IgD-negative memory B cell (primary cell): ENCODE data around the gene ALPL. TPM values are rescaled to one million over a fixed set of nuclear protein-coding genes. Genes with fewer than 3 reads are reported as not detected.

Experiments used
- H3K27ac Mint-ChIP-seq, 3 donors: one replicate each; pipeline ENCODE4 v1.8.0; 2020 to 2022; ENCODE audit warnings: mild to moderate bottlenecking in 3 of 3, mixed read lengths in 3 of 3, moderate library complexity in 1 of 3
- H3K27me3 Mint-ChIP-seq: one replicate; pipeline ENCODE4 v1.8.0; 2021; ENCODE audit warnings: mixed read lengths
- H3K36me3 Mint-ChIP-seq: one replicate; pipeline ENCODE4 v1.8.0; 2020; ENCODE audit warnings: mild to moderate bottlenecking, mixed read lengths
- H3K4me1 Mint-ChIP-seq, 3 donors: one replicate each; pipeline ENCODE4 v1.8.0; 2020 to 2022; ENCODE audit warnings: mixed read lengths in 3 of 3, mild to moderate bottlenecking in 1 of 3
- H3K4me3 Mint-ChIP-seq, 4 donors: one replicate each; pipeline ENCODE4 v1.8.0; 2020 to 2022; ENCODE audit warnings: mild to moderate bottlenecking in 4 of 4, mixed read lengths in 4 of 4, moderate library complexity in 3 of 4
- H3K9me3 Mint-ChIP-seq, 3 donors: one replicate each; pipeline ENCODE4 v1.8.0; 2020 to 2021; ENCODE audit warnings: mixed read lengths in 3 of 3, mild to moderate bottlenecking in 1 of 3
- polyA plus RNA-seq: library from polyadenylated mRNA; unstranded; fragments of 300-500 nt; fragmentation: Illumina TruSeq; gene quantifications from one replicate; pipeline ENCODE4 v1.2.3, GENCODE V29; 2021

The ALPL gene
- polyA plus RNA-seq, 1 donor from 2014 or later, result 1.4 TPM

DNA sequence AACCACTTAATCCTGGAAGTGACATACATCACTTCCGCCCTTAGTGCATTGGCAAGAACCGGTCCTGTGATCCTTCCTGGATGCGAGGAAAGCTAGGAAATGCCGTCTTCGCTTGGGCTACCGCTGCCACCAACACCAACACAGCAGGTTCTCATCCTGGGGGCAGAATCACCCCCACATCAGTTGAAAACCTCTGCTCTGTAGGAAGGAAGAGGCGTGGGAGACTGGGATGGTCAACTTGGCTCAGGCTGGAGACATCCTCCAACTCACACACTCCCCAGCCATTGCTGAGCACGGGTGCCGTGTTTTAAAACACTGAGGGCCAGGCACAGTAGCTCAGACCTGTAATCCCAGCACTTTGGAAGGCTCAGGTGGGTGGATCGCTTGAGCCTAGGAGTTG lies 74.9 kb downstream of the ALPL start:
- Mint-ChIP-seq H3K4me1 (peaks cover 0 to 2% (median 0%) of the 10 kb centered on the region in 3 donors), H3K4me3 (no peak overlapping the region), H3K36me3 (no peaks in the 10 kb centered on the region), H3K27ac (no peak overlapping the region), H3K9me3 (no peaks in the 10 kb centered on the region), H3K27me3 (peaks cover 15% of the 10 kb centered on the region)

DNA sequence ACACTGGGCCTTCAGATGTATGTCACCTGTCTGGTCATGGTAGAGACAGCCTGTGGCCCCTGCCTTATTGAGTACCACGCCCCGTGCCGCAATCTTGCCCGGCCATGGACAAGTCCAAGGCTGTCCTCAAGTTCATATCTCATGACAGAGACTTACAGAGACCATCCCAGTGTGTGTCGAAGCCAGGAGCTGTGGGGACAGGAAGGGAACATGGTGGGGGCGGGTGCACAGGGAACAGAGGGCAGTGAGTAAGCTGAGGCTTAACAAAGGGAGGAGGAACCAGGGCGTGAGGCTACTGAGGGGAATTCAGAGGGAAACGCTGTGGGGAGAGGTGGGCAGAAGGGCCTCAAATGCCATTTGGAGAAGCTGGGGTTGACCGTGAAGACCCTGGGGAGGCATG lies 75.8 kb downstream of the ALPL start:
- peaks cover 19% of the 10 kb centered on the region for H3K27me3 Mint-ChIP-seq
- no peak overlapping the region for H3K4me3 Mint-ChIP-seq
- no peaks in the 10 kb centered on the region for H3K36me3 Mint-ChIP-seq
- H3K4me1 Mint-ChIP-seq, result peaks cover 0 to 2% (median 0%) of the 10 kb centered on the region in 3 donors
- peak overlapping the region in 1 of 3 donors; percentile 50 for H3K27ac Mint-ChIP-seq
- no peaks in the 10 kb centered on the region for H3K9me3 Mint-ChIP-seq

DNA sequence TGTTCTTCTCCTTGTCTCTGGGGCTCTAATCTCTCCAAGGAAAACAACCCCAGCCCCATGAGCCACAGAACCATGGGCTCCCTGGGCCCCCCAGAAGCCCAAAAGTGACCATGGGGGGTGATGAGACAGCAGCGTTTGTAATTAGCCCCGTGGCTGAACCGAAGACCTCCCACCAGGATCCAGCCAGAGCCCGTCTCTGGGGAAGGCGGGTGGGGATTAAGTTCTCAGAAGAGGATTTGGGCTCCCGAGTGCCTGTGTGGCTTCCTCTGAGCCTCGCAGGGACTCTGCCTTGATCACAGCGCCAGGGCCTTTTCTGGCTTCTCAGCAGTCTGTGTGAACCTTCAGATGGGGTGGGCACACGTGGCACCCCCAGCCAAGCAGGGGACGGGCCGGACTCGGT lies 77.0 kb downstream of the ALPL start:
- H3K27me3 Mint-ChIP-seq, result peaks cover 19% of the 10 kb centered on the region
- no peak overlapping the region for H3K27ac Mint-ChIP-seq
- H3K9me3 Mint-ChIP-seq, result no peaks in the 10 kb centered on the region
- H3K4me3 Mint-ChIP-seq, result no peak overlapping the region
- peaks cover 0 to 2% (median 0%) of the 10 kb centered on the region in 3 donors for H3K4me1 Mint-ChIP-seq
- no peaks in the 10 kb centered on the region for H3K36me3 Mint-ChIP-seq

DNA sequence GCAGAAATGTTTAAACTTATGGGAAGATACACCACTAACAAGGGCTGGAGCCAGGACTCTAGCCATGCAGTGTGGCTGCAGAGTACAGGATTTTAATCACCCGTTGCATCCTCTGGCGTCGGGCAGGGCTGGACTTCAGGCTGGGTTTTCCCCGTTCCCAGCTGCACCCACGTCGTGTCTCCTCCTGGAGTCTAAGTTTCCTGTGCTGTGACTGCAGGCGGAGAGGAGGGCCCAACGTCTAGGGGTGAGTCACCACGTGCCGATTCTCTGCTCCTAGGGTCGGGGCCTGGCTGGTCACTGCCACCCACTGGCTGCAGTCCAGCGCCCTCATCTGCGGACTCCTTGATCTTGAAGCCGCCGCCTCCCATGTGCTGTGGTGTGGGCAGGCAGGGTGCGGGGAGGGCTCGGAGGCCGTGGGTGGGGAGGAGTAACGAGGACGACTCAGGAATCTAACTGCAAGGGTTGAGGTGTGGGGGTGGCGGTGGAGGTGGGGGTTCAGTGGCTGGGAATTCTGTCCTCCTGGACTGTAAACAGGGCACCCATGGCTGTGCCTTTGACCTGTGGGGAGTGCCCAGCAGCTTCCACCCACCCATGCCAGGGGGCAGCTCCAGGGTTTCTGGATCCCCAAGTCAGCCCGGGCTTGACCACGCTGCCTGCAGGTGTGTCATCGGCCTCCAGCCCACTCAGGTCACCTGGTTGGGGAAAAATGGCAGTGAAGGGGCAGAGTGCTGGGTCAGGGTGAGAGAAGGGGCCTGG lies 77.8 kb downstream of the ALPL start:
- no peak overlapping the region for H3K27ac Mint-ChIP-seq
- H3K4me1 Mint-ChIP-seq, result peaks cover 0 to 2% (median 1%) of the 10 kb centered on the region in 3 donors
- peaks cover 20% of the 10 kb centered on the region for H3K27me3 Mint-ChIP-seq
- no peaks in the 10 kb centered on the region for H3K9me3 Mint-ChIP-seq
- H3K4me3 Mint-ChIP-seq, result no peak overlapping the region
- H3K36me3 Mint-ChIP-seq, result no peaks in the 10 kb centered on the region

DNA sequence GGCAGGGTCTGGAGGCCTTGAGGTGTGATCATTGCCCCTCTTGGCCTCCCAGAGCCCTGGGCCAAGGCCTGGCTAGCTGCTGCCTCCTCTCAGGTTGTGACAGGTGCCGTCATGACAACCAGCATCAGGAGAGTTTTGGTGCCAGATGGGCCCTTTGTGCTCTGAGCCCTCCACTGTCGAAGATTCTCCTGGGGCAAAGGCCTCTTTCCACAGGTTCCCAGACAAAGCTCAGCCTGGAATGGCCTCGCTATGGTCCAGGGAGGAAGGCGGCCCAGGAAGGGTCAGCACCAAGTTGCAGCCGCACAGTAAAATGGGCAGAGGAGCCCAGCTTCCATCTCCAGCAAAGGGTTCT lies 78.4 kb downstream of the ALPL start:
- no peak overlapping the region for H3K27ac Mint-ChIP-seq
- no peaks in the 10 kb centered on the region for H3K9me3 Mint-ChIP-seq
- H3K27me3 Mint-ChIP-seq, result peaks cover 24% of the 10 kb centered on the region
- H3K4me3 Mint-ChIP-seq, result no peak overlapping the region
- peaks cover 0 to 3% (median 2%) of the 10 kb centered on the region in 3 donors for H3K4me1 Mint-ChIP-seq
- no peaks in the 10 kb centered on the region for H3K36me3 Mint-ChIP-seq

DNA sequence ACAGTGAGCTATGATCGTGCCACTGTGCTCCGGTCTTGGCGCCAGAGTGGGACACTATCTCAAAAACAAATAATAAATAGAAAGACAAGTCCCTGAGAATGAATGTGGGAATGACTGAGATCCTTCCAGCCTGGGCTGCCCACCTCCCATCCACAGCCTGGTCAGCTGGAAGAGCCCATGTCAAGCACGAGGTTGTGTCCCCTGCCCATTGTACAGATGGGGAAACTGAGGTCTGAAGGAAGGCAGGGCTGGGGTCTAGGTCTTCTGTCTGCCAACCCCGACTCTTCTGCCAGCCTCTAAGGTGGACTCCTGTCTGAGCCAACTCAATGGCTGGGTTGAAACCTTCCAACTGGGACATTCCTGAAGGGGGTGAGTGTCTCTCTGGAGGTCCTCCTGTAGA lies 80.4 kb downstream of the ALPL start:
- no peaks in the 10 kb centered on the region for H3K9me3 Mint-ChIP-seq
- H3K36me3 Mint-ChIP-seq, result no peaks in the 10 kb centered on the region
- no peak overlapping the region for H3K27ac Mint-ChIP-seq
- H3K4me1 Mint-ChIP-seq, result peaks cover 0 to 3% (median 0%) of the 10 kb centered on the region in 3 donors
- H3K4me3 Mint-ChIP-seq, result no peak overlapping the region
- H3K27me3 Mint-ChIP-seq, result peaks cover 27% of the 10 kb centered on the region

DNA sequence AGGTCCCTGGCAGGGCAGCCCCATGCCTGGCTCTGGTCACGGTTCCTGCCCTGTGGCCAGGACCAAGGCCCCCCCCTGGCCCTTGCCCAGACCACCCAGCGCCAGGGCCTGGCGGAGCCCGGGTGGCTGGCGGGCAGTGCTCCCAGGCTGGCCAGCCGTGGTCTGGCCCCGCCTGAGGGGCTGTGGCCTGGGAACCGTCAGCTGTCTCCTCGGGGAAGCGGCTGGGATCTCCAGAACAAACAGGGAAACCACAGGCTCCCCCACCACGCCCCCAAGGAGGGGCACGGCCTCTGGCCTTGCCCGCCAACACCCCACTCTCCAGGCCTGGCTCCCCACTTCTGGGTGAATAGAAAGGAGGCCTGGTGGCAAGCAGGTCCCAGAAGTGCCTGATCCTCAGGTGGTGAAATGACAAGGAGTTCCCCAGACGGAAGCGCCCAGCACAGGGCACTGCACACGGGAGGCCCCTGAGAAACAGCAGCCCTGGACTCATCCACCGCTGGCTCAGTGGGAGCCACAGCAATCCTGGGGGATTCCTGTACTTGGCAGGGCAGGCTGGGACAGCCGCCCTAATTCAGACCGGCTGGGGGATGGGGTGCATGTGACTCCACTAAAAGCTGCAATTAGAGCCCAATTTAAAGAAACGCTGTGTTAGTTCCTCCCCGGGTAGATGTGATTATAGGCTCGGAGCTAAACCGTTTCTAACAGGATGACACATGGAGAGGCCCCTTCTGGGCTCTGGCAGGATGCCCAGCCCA lies 81.1 kb downstream of the ALPL start:
- Mint-ChIP-seq H3K4me1 (peaks cover 0 to 3% (median 0%) of the 10 kb centered on the region in 3 donors), H3K27me3 (peaks cover 25% of the 10 kb centered on the region), H3K36me3 (no peaks in the 10 kb centered on the region), H3K4me3 (no peak overlapping the region), H3K27ac (no peak overlapping the region), H3K9me3 (no peaks in the 10 kb centered on the region)

DNA sequence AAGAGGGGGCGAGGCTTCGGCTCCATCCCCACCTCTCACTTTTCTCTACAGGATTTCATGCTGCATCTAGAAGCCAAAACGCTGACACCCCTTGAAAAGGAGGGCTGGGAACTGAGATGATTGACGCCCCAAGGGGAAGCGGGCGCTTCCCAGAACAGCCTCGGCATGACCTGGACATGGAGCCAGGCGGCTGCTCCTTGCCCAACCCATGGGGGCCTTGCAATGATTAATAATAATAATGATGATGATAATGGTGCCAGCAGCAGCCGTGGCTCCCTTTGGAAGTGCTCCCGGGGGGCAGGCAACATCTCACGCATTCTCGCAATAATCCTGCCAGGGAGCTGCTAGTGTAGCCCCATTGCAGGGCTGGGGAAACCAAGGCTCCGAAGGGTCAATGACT lies 81.7 kb downstream of the ALPL start:
- Mint-ChIP-seq H3K27ac (no peak overlapping the region), H3K9me3 (no peaks in the 10 kb centered on the region), H3K36me3 (no peaks in the 10 kb centered on the region), H3K4me3 (no peak overlapping the region), H3K27me3 (peaks cover 25% of the 10 kb centered on the region), H3K4me1 (peaks cover 0 to 3% (median 0%) of the 10 kb centered on the region in 3 donors)

DNA sequence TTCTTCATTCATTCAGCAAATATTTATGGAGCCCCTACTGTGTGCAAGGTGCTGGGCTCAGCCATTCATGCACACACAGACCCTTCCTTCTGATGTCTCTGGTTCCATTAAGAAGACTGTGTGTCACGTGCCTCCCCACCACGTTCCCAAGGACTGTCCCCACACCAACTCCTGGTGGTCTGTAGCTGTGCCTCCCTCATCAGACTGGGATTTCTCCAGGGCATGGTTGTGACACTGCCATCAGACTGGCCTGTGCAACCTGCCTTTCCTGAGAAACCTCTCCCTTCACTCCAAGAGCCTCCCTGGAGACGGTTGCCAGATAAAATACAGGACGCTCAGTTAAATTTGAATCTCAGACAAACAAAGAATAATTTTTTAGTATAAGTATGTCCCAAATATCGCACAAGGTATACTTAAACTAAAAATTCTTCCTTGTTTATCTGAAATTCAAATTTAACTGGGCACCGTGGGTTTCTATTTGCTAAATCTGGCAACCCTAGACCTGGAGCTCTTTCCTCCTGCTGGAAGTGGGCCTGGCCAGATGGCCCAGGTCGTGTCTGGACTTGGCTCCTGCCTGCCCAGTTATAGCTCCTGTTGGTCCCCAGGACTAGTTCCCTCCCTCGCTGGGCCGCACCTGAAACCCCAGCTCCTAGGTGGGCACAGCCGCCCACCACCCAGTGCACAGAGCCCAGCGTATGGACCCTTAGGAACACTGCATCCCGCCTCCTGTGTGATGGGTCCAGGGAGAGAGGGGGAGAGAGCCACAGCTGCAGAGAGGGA lies 83.1 kb downstream of the ALPL start:
- H3K9me3 Mint-ChIP-seq, result no peaks in the 10 kb centered on the region
- peaks cover 0 to 3% (median 0%) of the 10 kb centered on the region in 3 donors for H3K4me1 Mint-ChIP-seq
- H3K36me3 Mint-ChIP-seq, result no peaks in the 10 kb centered on the region
- no peak overlapping the region for H3K27ac Mint-ChIP-seq
- H3K27me3 Mint-ChIP-seq, result peaks cover 23% of the 10 kb centered on the region
- H3K4me3 Mint-ChIP-seq, result peak overlapping the region in 1 of 4 donors; percentile 51

DNA sequence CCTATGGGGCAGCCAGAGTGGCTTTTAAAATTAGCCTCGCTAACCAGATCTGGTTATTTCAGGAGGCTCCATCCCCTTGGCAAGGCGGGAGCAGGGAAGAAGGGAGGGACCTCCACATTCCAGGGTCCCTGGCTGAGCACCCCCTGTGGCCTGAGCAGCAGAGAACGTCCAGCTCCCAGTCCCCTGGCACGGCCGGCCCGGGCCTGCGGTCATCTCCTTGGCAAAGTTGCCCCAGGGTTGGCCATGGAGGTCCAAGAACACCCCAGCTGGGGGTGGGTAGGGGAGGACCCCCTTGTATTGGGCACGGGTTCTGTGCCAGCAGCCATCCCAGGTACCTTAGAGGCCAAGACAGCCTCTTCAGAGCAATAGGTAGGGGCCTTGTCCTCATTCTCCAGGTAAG lies 84.0 kb downstream of the ALPL start:
- no peak overlapping the region for H3K4me3 Mint-ChIP-seq
- no peaks in the 10 kb centered on the region for H3K9me3 Mint-ChIP-seq
- peaks cover 0 to 3% (median 0%) of the 10 kb centered on the region in 3 donors for H3K4me1 Mint-ChIP-seq
- H3K27ac Mint-ChIP-seq, result no peak overlapping the region
- H3K36me3 Mint-ChIP-seq, result no peaks in the 10 kb centered on the region
- peaks cover 25% of the 10 kb centered on the region for H3K27me3 Mint-ChIP-seq

DNA sequence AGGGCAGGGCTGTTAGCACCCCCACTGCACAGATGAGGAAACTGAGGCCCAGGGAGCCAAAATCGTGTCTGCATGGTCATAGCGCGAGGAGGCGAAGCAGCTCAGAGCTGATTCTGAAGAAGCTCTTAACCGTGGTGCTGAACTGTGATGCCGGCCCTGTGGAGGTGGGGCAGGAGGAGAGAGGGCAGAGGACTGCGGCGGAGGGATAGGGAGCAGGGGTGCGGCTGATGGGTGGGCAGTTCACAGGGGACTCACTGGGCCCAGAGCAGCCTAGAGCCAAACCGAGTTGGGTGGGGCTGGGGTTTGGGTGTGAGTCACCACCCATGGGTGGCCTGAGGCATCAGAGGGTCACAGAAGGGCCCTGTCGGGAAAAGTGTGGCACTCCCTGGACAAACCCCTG lies 85.3 kb downstream of the ALPL start:
- H3K27me3 Mint-ChIP-seq, result peaks cover 18% of the 10 kb centered on the region

DNA sequence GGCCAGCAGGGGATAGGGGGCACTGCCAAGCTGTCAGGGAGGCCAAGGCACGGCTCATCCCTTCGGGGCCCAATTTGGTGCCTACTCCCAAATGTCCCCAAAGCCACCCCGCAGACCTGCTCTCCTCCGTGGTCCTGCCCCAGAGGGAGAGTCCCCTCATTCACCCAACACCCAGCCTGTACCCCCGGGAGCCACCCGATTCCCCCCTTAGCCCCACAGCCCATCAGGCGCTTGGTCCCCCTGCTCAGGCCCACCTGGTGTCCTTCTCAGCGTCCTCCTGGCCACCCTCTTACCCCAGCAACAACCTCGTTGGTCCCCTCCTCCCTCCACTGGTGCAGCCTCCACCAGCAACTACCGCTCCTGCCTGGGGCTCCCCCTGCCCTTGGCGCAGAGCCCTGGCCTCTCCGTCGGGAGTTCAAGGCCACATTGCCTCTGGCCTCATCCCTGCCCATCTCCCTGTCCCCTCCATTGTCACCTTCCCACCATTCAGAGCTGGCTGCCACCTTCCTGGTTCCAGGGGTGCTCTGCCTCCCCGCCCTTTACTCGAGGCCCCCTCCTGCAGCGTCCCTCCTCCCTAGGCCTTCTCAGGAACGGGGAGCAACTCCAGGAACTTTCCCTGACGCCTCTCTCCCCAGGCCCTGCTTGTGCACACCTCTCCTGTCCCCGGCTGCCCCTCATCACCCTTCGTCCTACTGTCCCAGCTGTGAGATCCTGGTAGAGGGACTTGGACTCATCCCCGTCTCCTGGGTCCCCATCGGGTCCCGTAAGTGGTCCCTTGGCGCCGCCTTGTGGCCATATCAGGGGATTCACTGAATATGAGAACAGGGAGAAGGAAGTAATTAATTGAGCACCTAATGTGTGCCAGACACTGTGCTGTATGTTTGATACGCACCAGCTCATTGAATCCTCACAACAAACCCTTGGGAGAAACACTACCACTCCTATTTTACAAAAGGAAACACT lies 86.0 kb downstream of the ALPL start:
- H3K27ac Mint-ChIP-seq, result no peak overlapping the region
- no peak overlapping the region for H3K4me3 Mint-ChIP-seq
- H3K9me3 Mint-ChIP-seq, result no peaks in the 10 kb centered on the region
- peaks cover 24% of the 10 kb centered on the region for H3K27me3 Mint-ChIP-seq
- H3K4me1 Mint-ChIP-seq, result peaks cover 0 to 3% (median 0%) of the 10 kb centered on the region in 3 donors
- peaks cover under 1% of the 10 kb centered on the region for H3K36me3 Mint-ChIP-seq

More for the DNA sequence above, 85.3 kb downstream of the ALPL start:
- Mint-ChIP-seq H3K36me3 (no peaks in the 10 kb centered on the region), H3K27ac (peak overlapping the region in 1 of 3 donors; percentile 73), H3K4me3 (no peak overlapping the region), H3K4me1 (peaks cover 0 to 3% (median 0%) of the 10 kb centered on the region in 3 donors), H3K9me3 (no peaks in the 10 kb centered on the region)

DNA sequence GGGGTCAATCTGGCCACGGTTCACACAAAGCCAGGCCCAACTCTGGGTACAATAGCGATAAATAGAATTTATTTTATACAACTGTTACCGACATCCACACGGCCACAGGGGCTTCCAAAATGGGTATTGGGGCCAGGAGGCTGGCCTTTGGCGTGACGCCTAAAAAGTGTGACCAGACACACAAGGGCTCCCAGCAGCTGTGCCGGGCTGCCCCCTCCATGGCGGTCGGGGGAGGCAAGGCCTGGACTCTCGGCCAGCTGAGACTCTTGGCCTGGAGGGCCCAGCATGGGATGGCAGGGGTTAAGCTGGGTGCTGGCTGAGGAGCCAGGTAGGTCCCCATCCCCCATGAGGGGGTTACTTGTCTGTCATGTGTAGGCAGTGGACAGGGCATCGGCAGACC lies 87.0 kb downstream of the ALPL start:
- peaks cover 31% of the 10 kb centered on the region for H3K27me3 Mint-ChIP-seq
- H3K36me3 Mint-ChIP-seq, result peaks cover 2% of the 10 kb centered on the region
- no peak overlapping the region for H3K27ac Mint-ChIP-seq
- H3K4me3 Mint-ChIP-seq, result no peak overlapping the region
- H3K4me1 Mint-ChIP-seq, result peaks cover 0 to 4% (median 0%) of the 10 kb centered on the region in 3 donors
- H3K9me3 Mint-ChIP-seq, result no peaks in the 10 kb centered on the region

DNA sequence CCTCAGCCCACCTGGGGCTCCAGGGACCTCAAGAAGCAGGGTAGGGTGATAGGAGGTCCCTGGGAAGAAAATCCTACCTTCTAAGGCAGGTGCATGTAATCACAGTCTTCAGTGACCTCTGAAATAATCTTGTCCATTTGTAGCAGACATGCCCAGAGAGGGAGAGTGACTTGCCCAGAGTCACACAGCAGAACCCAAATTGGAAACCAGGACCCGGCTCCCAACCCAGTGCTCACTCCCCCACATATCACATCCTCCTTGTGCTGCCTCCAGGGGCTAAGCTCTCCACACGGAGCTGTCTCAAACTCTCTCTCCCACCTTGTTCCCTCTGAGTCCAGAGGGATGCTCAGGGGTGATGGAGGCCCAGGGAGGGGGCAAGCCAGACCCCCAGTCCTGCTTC lies 87.4 kb downstream of the ALPL start:
- Mint-ChIP-seq H3K4me1 (peaks cover 0 to 4% (median 0%) of the 10 kb centered on the region in 3 donors), H3K27ac (no peak overlapping the region)

More for the DNA sequence above, 87.4 kb downstream of the ALPL start:
- Mint-ChIP-seq H3K4me3 (no peak overlapping the region), H3K27me3 (peaks cover 30% of the 10 kb centered on the region), H3K9me3 (no peaks in the 10 kb centered on the region), H3K36me3 (peaks cover 2% of the 10 kb centered on the region)
